Lung (tissue), 13 donors: ENCODE data around the gene TEKT3. TPM values are rescaled to one million over a fixed set of nuclear protein-coding genes. Genes with fewer than 3 reads are reported as not detected.
A peak's percentile ranks its signal among the peaks of the same experiment; 100 is the strongest.

ENCODE experiments used
- ATAC-seq: fragments of 200-7000 bp; cut with Tn5 transposase; one replicate; pipeline ENCODE4 v1.9.1; 2020; ENCODE audit warnings: moderate number of reproducible peaks; ENCODE audit not compliant: insufficient read depth, low FRiP score
- DNase-seq, 3 donors: peaks; one replicate each; pipeline ENCODE4 v3.0.0-alpha.2; 2013 to 2017
- H3K27ac ChIP-seq, 2 donors: one replicate each; pipeline ENCODE4 v1.5.1; 2013; ENCODE audit warnings: mild to moderate bottlenecking in 2 of 2, moderate library complexity in 2 of 2, control low read depth in 1 of 2, inconsistent platforms in 1 of 2, low read depth in 1 of 2, low read length in 1 of 2
- H3K27me3 ChIP-seq, 3 donors: one replicate each; pipeline ENCODE4 v1.5.1; 2013; ENCODE audit warnings: low read length in 2 of 3; ENCODE audit not compliant: control insufficient read depth in 3 of 3, insufficient read depth in 3 of 3
- H3K36me3 ChIP-seq, 4 donors: one replicate each; pipeline ENCODE4 v1.5.1; 2013; ENCODE audit warnings: low read length in 4 of 4, mild to moderate bottlenecking in 1 of 4, moderate library complexity in 1 of 4; ENCODE audit not compliant: control insufficient read depth in 4 of 4, insufficient read depth in 4 of 4
- H3K4me1 ChIP-seq, 5 donors: one replicate each; pipeline ENCODE4 v1.5.1; 2013; ENCODE audit warnings: low read length in 5 of 5, mild to moderate bottlenecking in 2 of 5, moderate library complexity in 1 of 5; ENCODE audit not compliant: control insufficient read depth in 5 of 5, insufficient read depth in 5 of 5
- H3K4me3 ChIP-seq: one replicate; pipeline ENCODE4 v1.5.1; 2013; ENCODE audit warnings: mild to moderate bottlenecking, control low read depth, moderate library complexity
- H3K9ac ChIP-seq, 2 donors: one replicate each; pipeline ENCODE4 v1.5.1; 2013; ENCODE audit warnings: low read length in 2 of 2, control low read depth in 1 of 2; ENCODE audit not compliant: insufficient read depth in 1 of 2
- H3K9me3 ChIP-seq, 4 donors: one replicate each; pipeline ENCODE4 v1.5.1; 2013; ENCODE audit warnings: low read length in 3 of 4, mild to moderate bottlenecking in 1 of 4, moderate library complexity in 1 of 4; ENCODE audit not compliant: control insufficient read depth in 4 of 4, insufficient read depth in 3 of 4
- CTCF ChIP-seq: IDR thresholded peaks from 2 replicates; pipeline ENCODE4 v1.5.1; 2012; ENCODE audit warnings: mild to moderate bottlenecking; ENCODE audit errors: control extremely low read depth, extremely low read depth
- WGBS, 2 donors: extraction: QIAGEN DNeasy Blood & Tissue Kit; methylation state at CpG; one replicate each; pipeline ENCODE4 v1.1.7; 2013; 5-methylcytosine and 5-hydroxymethylcytosine counted together
- polyA plus RNA-seq, 2 donors: library from polyadenylated mRNA; stranded (reverse); fragments of 200-250 nt; gene quantifications; one replicate each; pipeline ENCODE4 v1.2.1, GENCODE V29; 2013
- small RNA-seq: library from RNA; depleted of rRNA; stranded (forward); fragments of <200 nt; gene quantifications from one replicate; pipeline ENCODE3, GENCODE V24; 2014; ENCODE audit warnings: low replicate concordance
- total RNA-seq, 2 donors: library from RNA; depleted of rRNA in 1 of 2; stranded (reverse); fragments of >200 nt in 1 of 2; gene quantifications; one replicate each; pipeline ENCODE4 v1.2.1, GENCODE V29; 2014 to 2021
- donor health status: control.
- donor health status: control.
- donor health status: Bipolar disorder and iron deficiency.
- donor health status: healthy.
- donor health status: DM: yes; HTN: yes; CAD: no.

The TEKT3 gene
- total and polyA plus RNA-seq, 4 donors: 1.2 to 5.4 (median 1.7) TPM

- Histone ChIP-seq H3K4me1 (peaks cover 4 to 36% (median 15%) of the 10 kb centered on the region in 5 donors), H3K9ac (no peak overlapping the region), H3K27me3 (no peaks in the 10 kb centered on the region), H3K9me3 (no peaks in the 10 kb centered on the region), H3K36me3 (peaks cover 17 to 57% (median 39%) of the 10 kb centered on the region in 4 donors), H3K4me3 (no peak overlapping the region), H3K27ac (peak overlapping the region; percentile 34 to 66)
- DNase-seq: peak; percentile 85 to 92 (median 89)
- TF ChIP-seq CTCF: peak; percentile 74
- WGBS, 2 donors: 0 to 1% methylated on average over 17 of the region's 17 CpGs
- peak; percentile 36 for ATAC-seq
Observed at GRCh38 chr17:15257258-15257788, 84.1 kb downstream of the TEKT3 start.

- Histone ChIP-seq H3K9ac (no peak overlapping the region), H3K4me1 (peaks cover 4 to 36% (median 18%) of the 10 kb centered on the region in 5 donors), H3K4me3 (no peak overlapping the region), H3K36me3 (peaks cover 22 to 63% (median 42%) of the 10 kb centered on the region in 4 donors), H3K27ac (peak overlapping the region in 1 of 2 donors; percentile 56), H3K9me3 (no peaks in the 10 kb centered on the region), H3K27me3 (no peaks in the 10 kb centered on the region)
- no peak for DNase-seq
- WGBS, 2 donors: 44 to 45% methylated on average over 7 of the region's 7 CpGs
- no peak for TF ChIP-seq CTCF
- ATAC-seq: no peak
Observed at GRCh38 chr17:15256689-15257088, 84.7 kb downstream of the TEKT3 start.

GRCh38 chr17:15255713-15256454 is 85.5 kb downstream of the TEKT3 start:
- no peak overlapping the region for H3K9ac ChIP-seq
- ATAC-seq (no peak), DNase-seq (no peak)
- TF ChIP-seq CTCF: no peak
- H3K36me3 ChIP-seq: peaks cover 24 to 71% (median 43%) of the 10 kb centered on the region in 4 donors
- H3K4me1 ChIP-seq: peaks cover 4 to 36% (median 18%) of the 10 kb centered on the region in 5 donors
- H3K9me3 ChIP-seq: no peaks in the 10 kb centered on the region
- peak overlapping the region; percentile 13 to 57 for H3K27ac ChIP-seq
- H3K27me3 ChIP-seq: no peaks in the 10 kb centered on the region
- no peak overlapping the region for H3K4me3 ChIP-seq
- WGBS, 2 donors: 79 to 95% methylated on average over 13 of the region's 13 CpGs

Small RNAs within 50 kb of the gene (small RNA-seq; reads per million reads assigned to genes)
- not detected for gene RNU6-799P

Other genes starting within 250 kb of the TEKT3 start
- gene PMP22, start 76.3 kb downstream of the TEKT3 start, total RNA-seq: 100 to 1,000 TPM; 113 to 163 TPM
- 100 to 1,000 TPM in 1 of 2 donors, 10 to 100 TPM in 1; 78.1 to 168 TPM for gene PMP22, start 76.3 kb downstream of the TEKT3 start, polyA plus RNA-seq
- 1 to 10 TPM; 8.6 to 8.7 TPM for gene CDRT4, start 126.0 kb upstream of the TEKT3 start, total RNA-seq
- 1 to 10 TPM in 1 of 2 donors, under 1 TPM in 1; 0.48 to 8.7 TPM for gene CDRT4, start 126.0 kb upstream of the TEKT3 start, polyA plus RNA-seq
- 10 to 100 TPM; 18.9 to 80.8 TPM for gene TVP23C, start 221.9 kb upstream of the TEKT3 start, total RNA-seq
- 1 to 10 TPM; 2.7 to 7.0 TPM for gene TVP23C, start 221.9 kb upstream of the TEKT3 start, polyA plus RNA-seq